Muscle layer of duodenum (tissue), 2 donors: ENCODE results near the gene SHC2.
A peak's percentile ranks its signal among the peaks of the same experiment; 100 is the strongest.
"Not testable (repeated sequence)": the region's sequence is repeated elsewhere in the genome, so short reads cannot be mapped to it uniquely, and the experiment has no call there.

Experiments used
- H3K27ac ChIP-seq: one replicate; pipeline ENCODE4 v1.7.0; 2013; ENCODE audit warnings: mild to moderate bottlenecking, low read length
- H3K27me3 ChIP-seq: one replicate; pipeline ENCODE4 v1.7.0; 2013; ENCODE audit warnings: low read depth, mild to moderate bottlenecking, control low read depth, low read length
- H3K36me3 ChIP-seq, 2 donors: one replicate each; pipeline ENCODE4 v1.7.0; 2013; ENCODE audit warnings: low read length in 2 of 2, control low read depth in 1 of 2, mild to moderate bottlenecking in 1 of 2; ENCODE audit not compliant: insufficient read depth in 2 of 2, control insufficient read depth in 1 of 2
- H3K4me1 ChIP-seq, 2 donors: one replicate each; pipeline ENCODE4 v1.7.0; 2013; ENCODE audit warnings: low read length in 2 of 2, mild to moderate bottlenecking in 2 of 2, control low read depth in 1 of 2, moderate library complexity in 1 of 2; ENCODE audit not compliant: insufficient read depth in 2 of 2, control insufficient read depth in 1 of 2
- H3K4me3 ChIP-seq, 2 donors: one replicate each; pipeline ENCODE4 v1.7.0; 2013; ENCODE audit warnings: low read length in 2 of 2, low read depth in 1 of 2, mild to moderate bottlenecking in 1 of 2
- H3K9me3 ChIP-seq, 2 donors: one replicate each; pipeline ENCODE4 v1.7.0; 2013; ENCODE audit warnings: low read length in 2 of 2, control low read depth in 1 of 2, mild to moderate bottlenecking in 1 of 2; ENCODE audit not compliant: control insufficient read depth in 1 of 2
- donor health status: healthy.

The SHC2 gene

DNA sequence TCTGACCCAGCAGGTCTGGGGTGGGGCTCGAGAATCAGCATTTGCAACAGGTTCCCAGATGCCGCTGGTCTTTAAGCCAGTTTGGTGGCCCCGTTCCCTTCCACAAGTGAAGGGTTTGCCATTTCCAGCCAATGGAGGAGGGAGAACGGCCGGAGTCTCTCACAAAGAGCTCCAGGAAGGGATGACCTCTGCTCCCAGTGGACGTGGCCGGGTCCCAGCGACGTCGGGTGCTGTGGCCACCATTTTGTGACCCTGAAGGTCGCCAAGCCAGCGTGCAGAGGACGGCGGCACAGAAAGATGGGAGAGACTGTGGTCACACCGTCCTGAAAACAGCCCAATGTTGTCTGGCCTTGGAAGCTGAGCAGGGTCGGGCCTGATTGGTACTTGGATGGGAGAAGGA is 8.0 kb downstream of the SHC2 start:
- H3K36me3 ChIP-seq, result peaks cover 0 to 8% of the 10 kb centered on the region in 2 donors
- no peaks in the 10 kb centered on the region for H3K9me3 ChIP-seq
- no peak overlapping the region for H3K27ac ChIP-seq
- H3K4me3 ChIP-seq, result no peak overlapping the region
- H3K27me3 ChIP-seq, result no peaks in the 10 kb centered on the region
- H3K4me1 ChIP-seq, result peaks cover 0 to 7% of the 10 kb centered on the region in 2 donors

DNA sequence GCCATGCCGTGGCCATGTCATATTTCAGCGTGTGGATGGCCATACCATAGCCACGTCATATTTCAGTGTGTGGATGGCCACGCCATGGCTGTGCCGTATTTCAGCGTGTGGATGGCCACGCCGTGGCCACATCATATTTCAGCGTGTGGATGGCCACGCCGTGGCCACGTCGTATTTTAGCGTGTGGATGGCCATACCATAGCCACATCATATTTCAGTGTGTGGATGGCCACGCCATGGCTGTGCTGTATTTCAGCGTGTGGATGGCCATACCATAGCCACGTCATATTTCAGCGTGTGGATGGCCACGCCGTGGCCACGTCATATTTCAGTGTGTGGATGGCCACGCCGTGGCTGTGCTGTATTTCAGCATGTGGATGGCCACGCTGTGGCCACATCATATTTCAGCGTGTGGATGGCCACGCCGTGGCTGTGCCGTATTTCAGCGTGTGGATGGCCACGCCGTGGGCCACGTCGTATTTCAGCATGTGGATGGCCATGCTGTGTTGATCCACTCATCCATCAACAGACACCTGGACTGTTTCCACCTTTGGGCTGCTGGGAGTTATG is 9.8 kb downstream of the SHC2 start:
- H3K36me3 ChIP-seq, H3K27ac ChIP-seq, H3K4me3 ChIP-seq, H3K9me3 ChIP-seq, H3K27me3 ChIP-seq: not testable (repeated sequence)
- peaks cover 0 to 12% of the 10 kb centered on the region in 2 donors for H3K4me1 ChIP-seq

DNA sequence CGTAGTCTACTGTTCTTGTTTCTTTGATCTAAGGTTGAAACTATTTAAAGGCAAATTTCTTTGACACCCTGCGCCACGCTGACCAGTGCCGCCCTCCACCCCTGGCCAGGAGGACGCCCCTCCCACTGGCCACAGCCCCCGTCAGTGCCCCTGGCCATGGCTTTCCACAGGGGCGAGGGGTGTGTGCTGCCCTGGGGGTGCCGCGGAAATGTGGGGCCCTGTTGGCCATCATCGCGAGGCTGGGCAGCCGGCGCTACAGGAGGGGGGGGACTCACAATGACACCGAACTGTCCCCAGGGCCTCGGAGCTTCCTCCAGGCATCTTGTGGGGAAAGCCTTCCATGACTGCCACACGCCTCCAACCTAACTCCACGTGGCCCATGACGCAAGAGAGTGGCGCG is 10.9 kb downstream of the SHC2 start:
- H3K27ac ChIP-seq, result no peak overlapping the region
- H3K27me3 ChIP-seq, result no peaks in the 10 kb centered on the region
- no peaks in the 10 kb centered on the region for H3K9me3 ChIP-seq

DNA sequence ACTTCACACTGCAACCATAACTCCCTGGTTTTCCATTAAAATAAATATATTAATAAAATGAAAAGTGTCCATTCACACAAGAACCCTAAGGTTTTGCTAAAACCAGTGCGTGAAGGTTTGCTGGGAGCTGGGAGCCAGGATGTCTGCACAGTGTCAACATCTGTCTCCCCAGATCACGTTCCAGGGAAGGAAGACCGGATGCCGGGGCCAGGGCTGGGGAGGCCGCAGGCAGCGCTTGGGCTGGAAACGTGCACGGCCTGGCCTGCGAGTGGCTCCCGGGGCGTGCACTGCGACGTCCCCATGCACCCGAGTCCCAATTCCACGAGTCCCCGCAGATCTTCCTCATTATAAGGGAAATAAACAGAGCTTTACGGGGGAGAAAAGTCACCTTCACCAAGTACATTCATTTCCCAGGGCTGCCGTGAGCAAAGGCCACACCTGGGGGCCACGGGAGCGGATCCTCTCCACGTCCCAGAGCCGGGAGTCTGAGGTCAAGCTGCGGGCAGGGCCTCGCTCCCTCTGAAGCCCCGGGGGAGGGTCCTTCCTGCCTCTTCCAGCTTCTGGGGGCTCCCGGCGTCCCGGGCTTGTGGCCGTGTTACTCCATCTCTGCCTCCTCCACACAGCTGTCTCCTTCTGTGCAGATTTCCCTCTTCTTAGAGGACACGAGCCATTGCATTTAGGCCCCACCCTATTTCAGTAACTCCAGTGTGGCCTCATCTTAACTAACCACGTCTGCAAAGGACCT is 12.8 kb downstream of the SHC2 start:
- Histone ChIP-seq H3K4me1 (peaks cover 0 to 12% of the 10 kb centered on the region in 2 donors), H3K27me3 (no peaks in the 10 kb centered on the region), H3K4me3 (peak overlapping the region in 1 of 2 donors; percentile 35), H3K27ac (no peak overlapping the region), H3K36me3 (peaks cover 0 to 3% of the 10 kb centered on the region in 2 donors), H3K9me3 (no peaks in the 10 kb centered on the region)

More for the DNA sequence above, 10.9 kb downstream of the SHC2 start:
- H3K4me3 ChIP-seq, result no peak overlapping the region
- peaks cover 0 to 8% of the 10 kb centered on the region in 2 donors for H3K36me3 ChIP-seq
- H3K4me1 ChIP-seq, result peaks cover 0 to 12% of the 10 kb centered on the region in 2 donors

DNA sequence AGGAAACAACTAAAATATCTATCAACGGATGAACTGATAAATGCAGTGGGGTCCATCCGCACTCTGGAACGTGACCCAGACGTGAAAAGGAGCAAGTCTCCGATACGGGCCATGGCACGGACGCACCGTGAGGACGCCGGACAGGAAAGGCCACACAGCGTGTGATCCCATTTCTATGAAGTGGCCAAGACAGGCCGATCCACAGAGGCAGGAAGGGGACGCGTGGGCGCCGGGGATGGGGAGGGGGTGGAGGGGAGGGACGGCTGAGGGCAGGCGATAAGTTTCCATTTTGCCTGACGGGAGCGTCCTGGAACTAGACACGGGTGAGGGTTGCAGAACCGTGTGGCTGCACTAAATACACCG is 13.8 kb downstream of the SHC2 start:
- Histone ChIP-seq H3K27ac (no peak overlapping the region), H3K4me3 (no peak overlapping the region), H3K9me3 (no peaks in the 10 kb centered on the region), H3K36me3 (no peaks in the 10 kb centered on the region), H3K27me3 (no peaks in the 10 kb centered on the region), H3K4me1 (peaks cover 0 to 12% of the 10 kb centered on the region in 2 donors)

DNA sequence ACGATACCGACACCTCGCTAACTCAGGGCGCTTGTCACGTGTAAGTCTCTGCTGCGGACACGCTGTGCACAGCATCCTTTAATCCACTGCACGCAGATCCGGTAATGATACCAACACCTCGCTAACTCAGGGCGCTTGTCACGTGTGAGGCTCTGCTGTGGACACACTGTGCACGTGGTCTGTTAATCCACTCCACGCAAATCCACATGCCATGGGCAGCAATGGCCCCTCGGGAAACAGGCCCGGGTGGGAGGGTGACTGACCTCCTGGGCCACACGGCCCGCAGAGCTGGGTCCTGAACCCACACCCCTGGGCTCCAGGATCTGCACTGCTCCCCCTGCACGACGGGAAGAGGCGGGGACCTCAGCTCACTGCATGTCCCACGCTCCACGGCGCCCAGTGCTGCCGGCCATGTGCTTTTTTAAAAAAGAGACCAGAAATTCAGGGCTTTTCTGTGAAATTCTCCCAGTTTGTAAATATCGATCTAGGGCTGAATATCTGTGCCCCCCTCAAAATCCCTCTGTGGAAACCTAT is 16.1 kb downstream of the SHC2 start:
- Histone ChIP-seq H3K27ac (no peak overlapping the region), H3K4me3 (no peak overlapping the region), H3K27me3 (no peaks in the 10 kb centered on the region), H3K9me3 (no peaks in the 10 kb centered on the region), H3K36me3 (no peaks in the 10 kb centered on the region), H3K4me1 (peaks cover 0 to 12% of the 10 kb centered on the region in 2 donors)

DNA sequence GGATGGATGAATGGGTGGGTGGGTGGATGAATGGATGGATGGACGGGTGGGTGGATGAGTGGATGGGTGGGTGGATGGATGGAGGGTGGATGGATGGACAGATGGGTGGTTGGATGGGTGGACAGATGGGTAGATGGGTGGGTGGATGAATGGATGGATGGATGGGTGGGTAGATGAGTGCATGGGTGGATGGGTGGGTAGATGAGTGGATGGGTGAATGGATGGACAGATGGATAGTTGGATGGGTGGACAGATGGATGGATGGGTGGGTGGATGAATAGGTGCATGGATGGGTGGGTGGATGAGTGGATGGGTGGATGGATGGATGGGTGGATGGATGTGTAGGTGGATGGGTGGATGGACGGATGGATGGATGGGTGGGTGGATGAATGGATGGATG is 17.8 kb downstream of the SHC2 start:
- H3K27me3 ChIP-seq, result no peaks in the 10 kb centered on the region
- H3K9me3 ChIP-seq, result no peaks in the 10 kb centered on the region
- H3K4me1 ChIP-seq, result peaks cover 0 to 6% of the 10 kb centered on the region in 2 donors
- no peak overlapping the region for H3K27ac ChIP-seq
- H3K36me3 ChIP-seq, result peaks cover 0 to 5% of the 10 kb centered on the region in 2 donors
- no peak overlapping the region for H3K4me3 ChIP-seq

DNA sequence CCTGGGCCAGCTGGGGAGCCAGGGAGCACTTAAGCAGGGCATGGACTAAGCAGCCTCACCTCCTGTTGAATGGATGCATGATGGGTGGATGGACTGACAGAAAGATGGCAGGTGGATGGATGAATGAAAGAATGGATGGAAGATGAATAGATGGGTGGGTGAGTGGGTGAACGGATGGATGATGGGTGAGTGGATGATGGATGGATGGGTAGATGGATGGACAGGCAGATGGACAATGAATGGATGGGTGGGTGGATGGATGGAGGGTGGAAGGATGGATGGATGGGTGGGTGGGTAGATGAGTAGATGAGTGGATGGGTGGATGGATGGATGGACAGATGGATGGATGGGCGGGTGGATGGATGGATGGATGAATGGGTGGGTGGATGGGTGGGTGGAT is 18.7 kb downstream of the SHC2 start:
- H3K4me3 ChIP-seq, result no peak overlapping the region
- peaks cover 0 to 5% of the 10 kb centered on the region in 2 donors for H3K36me3 ChIP-seq
- no peak overlapping the region for H3K27ac ChIP-seq
- H3K4me1 ChIP-seq, result peaks cover 0 to under 1% of the 10 kb centered on the region in 2 donors
- H3K9me3 ChIP-seq, result no peaks in the 10 kb centered on the region
- no peaks in the 10 kb centered on the region for H3K27me3 ChIP-seq

DNA sequence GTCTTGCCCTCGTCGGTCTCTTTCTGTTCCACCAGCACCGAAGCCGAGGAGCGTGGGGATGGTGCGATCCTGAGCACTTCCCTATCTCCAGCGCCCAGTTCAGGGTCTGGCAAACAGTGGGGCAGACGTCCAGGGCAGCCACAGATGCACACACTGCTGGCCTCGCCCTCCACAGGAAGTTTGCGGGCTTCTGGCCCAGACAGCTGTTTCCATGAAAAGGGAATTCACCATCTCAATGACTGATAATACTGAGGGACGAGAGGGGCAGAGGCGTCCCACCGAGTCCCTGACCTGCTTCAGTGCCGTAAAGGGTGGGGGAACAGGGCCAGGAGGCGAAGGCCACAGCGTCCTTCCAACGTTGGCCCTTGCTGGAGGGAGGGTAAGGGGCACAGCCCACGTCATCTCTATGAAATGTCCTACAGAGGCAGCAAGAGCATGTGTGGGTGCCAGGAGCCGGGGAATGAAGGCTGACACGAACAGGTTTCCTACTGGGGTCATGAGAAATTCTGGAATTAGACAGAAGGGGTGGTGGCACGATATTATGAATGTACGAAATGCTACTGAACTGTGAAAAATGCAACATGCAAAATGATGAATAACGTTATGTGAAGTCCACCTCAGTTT is 19.5 kb downstream of the SHC2 start:
- Histone ChIP-seq H3K36me3 (peaks cover 0 to 5% of the 10 kb centered on the region in 2 donors), H3K4me3 (no peak overlapping the region), H3K27ac (no peak overlapping the region), H3K9me3 (no peaks in the 10 kb centered on the region), H3K4me1 (no peaks in the 10 kb centered on the region), H3K27me3 (no peaks in the 10 kb centered on the region)

DNA sequence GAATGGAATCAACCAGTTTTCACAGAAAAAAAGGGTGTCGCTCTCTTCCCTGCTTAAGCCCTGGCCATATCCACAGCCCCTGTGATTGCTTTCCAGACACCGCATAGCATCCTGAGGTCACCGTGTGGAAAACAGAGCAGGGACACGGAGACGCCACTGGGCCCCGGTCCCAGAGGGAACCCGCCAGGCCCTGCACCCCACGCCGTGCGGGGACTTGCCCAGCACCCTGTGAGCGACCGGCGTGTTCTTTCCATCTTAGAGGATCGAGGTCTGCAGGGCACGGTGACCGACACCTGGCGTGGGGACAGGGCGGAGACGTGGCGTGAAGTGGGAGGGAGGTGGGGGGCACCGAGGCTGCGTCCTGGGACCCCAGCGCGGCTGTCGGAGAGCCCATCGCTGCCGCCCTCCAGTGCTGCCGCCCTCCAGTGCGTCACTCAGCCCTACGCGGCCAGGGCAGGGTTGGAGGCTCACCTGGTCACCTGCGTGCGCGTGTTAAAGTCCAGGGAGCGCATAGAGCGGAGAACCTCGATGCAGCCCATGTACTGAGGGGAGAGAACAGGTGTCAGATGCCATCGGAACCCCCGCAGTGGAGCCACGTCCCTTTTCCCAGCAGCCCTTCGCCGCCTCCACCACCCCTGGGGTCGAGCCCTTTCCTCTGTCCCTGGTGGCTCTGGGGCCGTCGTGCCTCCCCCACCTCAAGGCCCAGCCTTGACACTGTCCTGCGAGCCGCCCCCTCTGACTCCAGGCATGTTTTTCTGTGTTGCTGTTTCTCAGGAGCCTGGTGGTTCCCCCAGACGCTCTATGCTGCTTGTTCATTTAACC is 20.2 kb downstream of the SHC2 start:
- H3K9me3 ChIP-seq, result no peaks in the 10 kb centered on the region
- H3K27ac ChIP-seq, result no peak overlapping the region
- peaks cover 0 to 9% of the 10 kb centered on the region in 2 donors for H3K36me3 ChIP-seq
- H3K4me3 ChIP-seq, result no peak overlapping the region
- no peaks in the 10 kb centered on the region for H3K4me1 ChIP-seq
- H3K27me3 ChIP-seq, result no peaks in the 10 kb centered on the region
